Activated naive CD8-positive, alpha-beta T cell treated with anti-CD3 and anti-CD28 coated beads, Interleukin-2, amount 50 U/mL, for 24 hours (primary cell): ENCODE data around the gene TMEM63A.
"Not testable (repeated sequence)": the region's sequence is repeated elsewhere in the genome, so short reads cannot be mapped to it uniquely, and the experiment has no call there.

Experiments used
- ATAC-seq: fragments of 150-1000 bp; cut with Tn5 transposase; one replicate; pipeline ENCODE4 v1.10.0; 2021
- DNase-seq: peaks from one replicate; pipeline ENCODE4 v3.0.0; 2021
- H3K27ac Mint-ChIP-seq: one replicate; pipeline ENCODE4 v1.8.0; 2021; ENCODE audit warnings: mild to moderate bottlenecking, mixed read lengths
- H3K27me3 Mint-ChIP-seq: one replicate; pipeline ENCODE4 v1.8.0; 2021; ENCODE audit warnings: mixed read lengths
- H3K36me3 Mint-ChIP-seq: one replicate; pipeline ENCODE4 v1.8.0; 2021; ENCODE audit warnings: low read depth, mixed read lengths
- H3K4me1 Mint-ChIP-seq: one replicate; pipeline ENCODE4 v1.8.0; 2021; ENCODE audit warnings: mixed read lengths
- H3K4me3 Mint-ChIP-seq: one replicate; pipeline ENCODE4 v1.8.0; 2021; ENCODE audit warnings: mild to moderate bottlenecking, moderate library complexity, mixed read lengths
- H3K9me3 Mint-ChIP-seq: one replicate; pipeline ENCODE4 v1.8.0; 2021; ENCODE audit warnings: mixed read lengths

TMEM63A gene

DNA sequence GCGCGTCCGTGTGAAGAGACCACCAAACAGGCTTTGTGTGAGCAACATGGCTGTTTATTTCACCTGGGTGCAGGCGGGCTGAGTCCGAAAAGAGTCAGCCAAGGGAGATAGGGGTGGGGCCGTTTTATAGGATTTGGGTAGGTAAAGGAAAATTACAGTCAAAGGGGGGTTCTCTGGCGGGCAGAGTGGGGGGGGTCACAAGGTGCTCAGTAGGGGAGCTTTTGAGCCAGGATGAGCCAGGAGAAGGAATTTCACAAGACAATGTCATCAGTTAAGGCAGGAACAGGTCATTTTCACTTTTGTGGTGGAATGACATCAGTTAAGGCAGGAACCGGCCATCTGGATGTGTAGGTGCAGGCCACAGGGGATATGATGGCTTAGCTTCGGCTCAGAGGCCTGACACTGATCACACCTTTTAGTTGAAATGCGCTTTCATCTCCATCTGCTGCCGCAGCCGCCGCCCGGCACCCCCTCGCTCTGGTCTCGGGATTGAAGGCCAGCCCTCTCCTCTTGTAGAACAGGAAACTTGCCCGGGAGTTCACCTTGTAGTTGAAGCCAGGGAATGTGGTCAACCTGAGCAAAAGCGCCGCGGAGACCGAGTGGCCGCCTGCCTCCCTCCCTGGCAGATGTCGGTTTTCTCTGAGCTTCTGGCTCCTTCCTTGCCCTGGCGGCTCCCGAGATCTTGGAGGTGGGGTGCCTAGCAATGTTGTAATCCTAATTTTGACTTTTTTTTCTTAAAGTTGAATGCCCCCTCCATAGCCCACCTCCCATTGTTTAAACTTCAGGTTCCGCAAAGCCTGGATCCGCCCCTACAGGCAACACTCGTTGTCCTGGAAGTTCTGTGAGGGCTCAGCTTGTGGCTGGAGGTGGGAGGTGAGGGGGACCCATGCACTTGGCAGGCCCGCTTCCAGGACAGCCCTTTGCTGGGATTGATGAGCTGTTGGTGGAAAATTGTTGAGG is 71.3 kb downstream of the TMEM63A start:
- DNase-seq, H3K36me3 Mint-ChIP-seq, H3K27ac Mint-ChIP-seq, ATAC-seq, H3K27me3 Mint-ChIP-seq, H3K9me3 Mint-ChIP-seq: not testable (repeated sequence)
- peak overlapping the region; percentile 69 for H3K4me3 Mint-ChIP-seq
- H3K4me1 Mint-ChIP-seq = peaks cover 15% of the 10 kb centered on the region

- H3K9me3 Mint-ChIP-seq = no peaks in the 10 kb centered on the region
- H3K27ac Mint-ChIP-seq = no peak within 1 kb of the TSS
- ATAC-seq = peak; percentile 99
Measured at GRCh38 chr1:225809842-225810578, 72.2 kb downstream of the TMEM63A start, which contains the start of gene EPHX1. Gene EPHX1, plus strand, starts transcription at chr1:225810124. Its CDS starts 18,606 bp downstream, at chr1:225828730.

DNA sequence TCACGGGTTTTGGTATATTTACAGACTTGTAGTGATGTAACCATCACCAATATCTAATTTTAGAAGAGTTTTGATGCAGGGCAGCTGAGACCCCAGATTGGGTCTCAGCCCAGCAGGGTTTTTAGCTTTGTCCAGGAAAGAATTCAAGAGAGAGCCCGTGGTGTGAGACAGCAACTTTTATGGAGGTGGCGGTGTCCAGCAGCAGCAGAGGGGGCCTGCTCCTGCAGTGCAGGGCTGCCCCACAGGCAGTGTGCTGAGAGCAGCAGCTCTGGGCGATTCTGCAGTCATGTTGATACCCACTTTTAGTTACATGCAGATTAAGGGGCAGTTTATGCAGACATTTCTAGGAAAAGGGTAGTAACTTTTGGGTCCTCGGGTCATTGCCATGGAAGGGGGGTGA is 74.0 kb downstream of the TMEM63A start:
- ATAC-seq = no peak
- no peak for DNase-seq

More at GRCh38 chr1:225809842-225810578, 72.2 kb downstream of the TMEM63A start, which contains the start of gene EPHX1:
- Mint-ChIP-seq H3K4me3 (peak within 1 kb of the TSS; percentile 79), H3K4me1 (peaks cover 15% of the 10 kb centered on the region), H3K36me3 (no peaks in the 10 kb centered on the region), H3K27me3 (peaks cover 5% of the 10 kb centered on the region)
- peak; percentile 82 for DNase-seq

GRCh38 chr1:225806736-225807135 is 75.4 kb downstream of the TMEM63A start:
- H3K27me3 Mint-ChIP-seq, DNase-seq, H3K27ac Mint-ChIP-seq, ATAC-seq, H3K9me3 Mint-ChIP-seq, H3K36me3 Mint-ChIP-seq, H3K4me3 Mint-ChIP-seq: not testable (repeated sequence)
- H3K4me1 Mint-ChIP-seq = peaks cover 15% of the 10 kb centered on the region

More for the DNA sequence above, 74.0 kb downstream of the TMEM63A start:
- Mint-ChIP-seq H3K9me3 (no peaks in the 10 kb centered on the region), H3K4me3 (no peak overlapping the region), H3K27me3 (peaks cover 5% of the 10 kb centered on the region), H3K4me1 (peaks cover 15% of the 10 kb centered on the region), H3K27ac (no peak overlapping the region), H3K36me3 (no peaks in the 10 kb centered on the region)

- DNase-seq = no peak
- Mint-ChIP-seq H3K4me3 (no peak overlapping the region), H3K4me1 (peaks cover 15% of the 10 kb centered on the region), H3K36me3 (no peaks in the 10 kb centered on the region), H3K27ac (no peak overlapping the region), H3K9me3 (no peaks in the 10 kb centered on the region), H3K27me3 (peaks cover 5% of the 10 kb centered on the region)
- no peak for ATAC-seq
Measured at GRCh38 chr1:225806249-225806648, 75.9 kb downstream of the TMEM63A start.

- not testable (repeated sequence) for H3K9me3 Mint-ChIP-seq, H3K4me3 Mint-ChIP-seq
Measured at GRCh38 chr1:225801146-225801545, 81.0 kb downstream of the TMEM63A start.

GRCh38 chr1:225796097-225796496 is 86.1 kb downstream of the TMEM63A start:
- not testable (repeated sequence) for H3K27me3 Mint-ChIP-seq

More at GRCh38 chr1:225801146-225801545, 81.0 kb downstream of the TMEM63A start:
- H3K36me3 Mint-ChIP-seq, H3K27ac Mint-ChIP-seq, ATAC-seq, DNase-seq, H3K4me1 Mint-ChIP-seq, H3K27me3 Mint-ChIP-seq: not testable (repeated sequence)

More at GRCh38 chr1:225796097-225796496, 86.1 kb downstream of the TMEM63A start:
- not testable (repeated sequence) for H3K4me3 Mint-ChIP-seq, ATAC-seq, H3K9me3 Mint-ChIP-seq, H3K27ac Mint-ChIP-seq, DNase-seq, H3K4me1 Mint-ChIP-seq
- peaks cover 33% of the 10 kb centered on the region for H3K36me3 Mint-ChIP-seq
